Tibial nerve (tissue), 4 donors: Measurements from ENCODE around the gene CLN3. TPM values are rescaled to one million over a fixed set of nuclear protein-coding genes. Genes with fewer than 3 reads are reported as not detected.

Source experiments
- DNase-seq, 2 donors: peaks; one replicate each; pipeline ENCODE4 v3.0.0-alpha.2; 2019; ENCODE audit warnings: low spot score in 2 of 2
- H3K27ac ChIP-seq, 4 donors: fragments of 200-600 bp; sonication (generic) in 3 of 4; one replicate each; pipeline ENCODE4 v1.5.1; 2017 to 2019; ENCODE audit warnings: mild to moderate bottlenecking in 1 of 4
- H3K27me3 ChIP-seq, 2 donors: fragments of 200-600 bp; sonication (generic) in 1 of 2; one replicate each; pipeline versions ENCODE4 v1.5.1 to v1.6.0; 2017 to 2019
- H3K36me3 ChIP-seq, 3 donors: fragments of 200-600 bp; sonication (generic); one replicate each; pipeline ENCODE4 v1.5.1; 2018 to 2019
- H3K4me1 ChIP-seq, 4 donors: fragments of 200-600 bp; sonication (generic) in 3 of 4; one replicate each; pipeline ENCODE4 v1.5.1; 2017 to 2019
- H3K4me3 ChIP-seq, 4 donors: fragments of 200-600 bp; sonication (generic) in 3 of 4; one replicate each; pipeline ENCODE4 v1.5.1; 2017 to 2019; ENCODE audit warnings: mild to moderate bottlenecking in 1 of 4, moderate library complexity in 1 of 4
- H3K9me3 ChIP-seq, 4 donors: fragments of 200-600 bp; sonication (generic) in 3 of 4; one replicate each; pipeline ENCODE4 v1.5.1; 2017 to 2019
- EP300 ChIP-seq, 2 donors: sonication (generic); formaldehyde crosslinking; IDR thresholded peaks; one replicate each; pipeline ENCODE4 v1.6.1; 2017; ENCODE audit warnings: antibody characterized with exemption in 2 of 2, mild to moderate bottlenecking in 1 of 2
- POLR2A ChIP-seq, 2 donors: fragments of 450-650 bp; IDR thresholded peaks; one replicate each; pipeline ENCODE4 v1.6.1; 2017; ENCODE audit warnings: antibody characterized with exemption in 2 of 2, mild to moderate bottlenecking in 2 of 2, moderate library complexity in 2 of 2
- WGBS, 2 donors: methylation state at CpG; one replicate each; pipeline ENCODE4 v1.1.5; 2018; 5-methylcytosine and 5-hydroxymethylcytosine counted together
- total RNA-seq, 4 donors: library from RNA; depleted of rRNA; stranded (reverse); fragments of >200 nt; gene quantifications; one replicate each; pipeline ENCODE4 v1.1.0, GENCODE V29; 2016
- TF ChIP-seq, protein P1 (sequence below), 5 experiments: fragments of 200-600 bp in 3 of 5; fragments of 450-650 bp in 2 of 5; sonication (generic) in 3 of 5; IDR thresholded peaks; one replicate each; pipeline ENCODE4 v1.5.1; 2016 to 2019; ENCODE audit warnings: antibody characterized with exemption in 5 of 5, mild to moderate bottlenecking in 3 of 5, moderate library complexity in 2 of 5

The CLN3 gene
- total RNA-seq, 4 donors from 2014 or later = 25.8 to 45.1 (median 29.7) TPM

DNA sequence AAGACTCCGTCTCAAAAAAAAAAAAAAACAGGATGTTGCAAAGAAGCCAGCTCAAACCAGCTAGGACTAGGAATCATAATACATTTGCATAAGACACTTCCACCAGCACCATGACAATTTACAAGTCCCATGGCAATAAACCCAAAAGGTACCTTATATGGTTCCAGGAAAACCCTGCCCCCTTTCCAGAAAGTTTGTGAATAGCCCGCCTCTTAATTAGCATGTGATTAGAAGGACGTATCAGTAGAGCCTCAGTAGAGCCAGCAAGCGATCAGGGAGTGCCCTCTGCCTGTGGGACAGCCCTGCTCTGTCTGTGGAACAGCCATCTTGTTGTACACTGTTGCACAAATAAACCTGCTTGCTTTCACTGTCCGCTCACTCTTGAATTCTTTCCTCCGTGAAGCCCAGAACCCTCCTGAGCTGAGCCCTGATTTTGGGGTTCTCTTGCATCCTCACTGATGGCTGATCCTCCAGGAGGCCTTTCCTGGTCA is 32.9 kb upstream of the CLN3 start:
- no peak for DNase-seq
- no peaks in the 10 kb centered on the region for H3K9me3 ChIP-seq
- TF ChIP-seq POLR2A (IDR thresholded peaks at IDR 0.05) (no peak), EP300 (IDR thresholded peaks at IDR 0.05) (no peak)
- TF ChIP-seq, protein P1, sequence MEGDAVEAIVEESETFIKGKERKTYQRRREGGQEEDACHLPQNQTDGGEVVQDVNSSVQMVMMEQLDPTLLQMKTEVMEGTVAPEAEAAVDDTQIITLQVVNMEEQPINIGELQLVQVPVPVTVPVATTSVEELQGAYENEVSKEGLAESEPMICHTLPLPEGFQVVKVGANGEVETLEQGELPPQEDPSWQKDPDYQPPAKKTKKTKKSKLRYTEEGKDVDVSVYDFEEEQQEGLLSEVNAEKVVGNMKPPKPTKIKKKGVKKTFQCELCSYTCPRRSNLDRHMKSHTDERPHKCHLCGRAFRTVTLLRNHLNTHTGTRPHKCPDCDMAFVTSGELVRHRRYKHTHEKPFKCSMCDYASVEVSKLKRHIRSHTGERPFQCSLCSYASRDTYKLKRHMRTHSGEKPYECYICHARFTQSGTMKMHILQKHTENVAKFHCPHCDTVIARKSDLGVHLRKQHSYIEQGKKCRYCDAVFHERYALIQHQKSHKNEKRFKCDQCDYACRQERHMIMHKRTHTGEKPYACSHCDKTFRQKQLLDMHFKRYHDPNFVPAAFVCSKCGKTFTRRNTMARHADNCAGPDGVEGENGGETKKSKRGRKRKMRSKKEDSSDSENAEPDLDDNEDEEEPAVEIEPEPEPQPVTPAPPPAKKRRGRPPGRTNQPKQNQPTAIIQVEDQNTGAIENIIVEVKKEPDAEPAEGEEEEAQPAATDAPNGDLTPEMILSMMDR (IDR thresholded peaks at IDR 0.05) = no peak
- no peak overlapping the region for H3K27ac ChIP-seq
- no peaks in the 10 kb centered on the region for H3K27me3 ChIP-seq
- no peak overlapping the region for H3K4me3 ChIP-seq
- H3K36me3 ChIP-seq = no peaks in the 10 kb centered on the region
- 66 to 67% methylated on average over 6 of the region's 6 CpGs for WGBS, 2 donors
- H3K4me1 ChIP-seq = peaks cover 0 to 9% (median 0%) of the 10 kb centered on the region in 4 donors

DNA sequence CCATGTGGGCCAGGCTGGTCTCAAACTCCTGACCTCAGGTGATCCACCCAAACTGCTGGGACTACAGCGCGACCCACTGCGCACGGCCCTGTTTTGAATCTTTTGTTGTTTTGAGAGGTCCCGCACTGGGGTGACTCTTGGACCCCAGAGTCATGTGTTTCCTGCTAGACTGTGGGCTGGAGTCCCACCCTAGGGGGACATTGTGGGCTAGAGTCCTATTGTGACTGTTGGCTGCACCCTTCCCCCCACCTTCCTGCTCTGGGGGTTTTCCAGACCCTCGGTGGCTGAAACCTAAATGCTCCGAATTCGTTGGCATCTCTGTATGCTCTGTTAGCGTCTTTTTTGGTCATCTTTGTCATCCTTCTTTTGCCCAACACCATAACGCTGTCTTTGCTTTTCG is 30.9 kb upstream of the CLN3 start:
- WGBS, 2 donors = 79 to 85% methylated on average over 11 of the region's 11 CpGs

DNA sequence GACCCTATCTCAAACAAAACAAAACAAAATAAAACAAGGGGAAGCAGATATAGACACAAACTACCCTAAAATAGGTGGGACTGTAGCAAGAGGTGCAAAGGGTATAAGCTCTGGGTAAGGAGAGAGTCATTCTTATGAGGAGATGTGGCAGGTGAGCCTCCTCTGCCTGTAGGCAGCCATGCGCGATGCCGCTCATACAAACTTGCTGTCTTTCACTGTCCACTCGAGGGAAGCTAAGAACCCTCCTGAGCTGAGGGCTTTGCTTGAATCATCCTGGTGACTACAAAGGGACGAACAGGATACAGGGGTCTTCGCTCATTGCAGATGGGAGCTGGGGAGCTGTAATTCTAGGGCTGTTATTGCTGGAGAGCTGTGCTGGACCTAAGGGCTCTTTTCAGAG is 29.6 kb upstream of the CLN3 start:
- peaks cover 0 to 4% (median 0%) of the 10 kb centered on the region in 4 donors for H3K4me1 ChIP-seq
- no peak overlapping the region for H3K27ac ChIP-seq
- no peak for DNase-seq
- no peaks in the 10 kb centered on the region for H3K27me3 ChIP-seq
- whole genome bisulfite sequencing, 2 donors = 84 to 93% methylated on average over 6 of the region's 6 CpGs
- no peak overlapping the region for H3K4me3 ChIP-seq
- no peaks in the 10 kb centered on the region for H3K36me3 ChIP-seq
- TF ChIP-seq, protein P1 (IDR thresholded peaks at IDR 0.05) = no peak
- no peak for TF ChIP-seq EP300 (IDR thresholded peaks at IDR 0.05)
- TF ChIP-seq POLR2A (IDR thresholded peaks at IDR 0.05) = no peak
- H3K9me3 ChIP-seq = no peaks in the 10 kb centered on the region

More for the DNA sequence above, 30.9 kb upstream of the CLN3 start:
- peaks cover 0 to 4% (median 0%) of the 10 kb centered on the region in 4 donors for H3K4me1 ChIP-seq
- H3K9me3 ChIP-seq = no peaks in the 10 kb centered on the region
- no peak overlapping the region for H3K4me3 ChIP-seq
- DNase-seq = no peak
- no peaks in the 10 kb centered on the region for H3K36me3 ChIP-seq
- no peak overlapping the region for H3K27ac ChIP-seq
- TF ChIP-seq EP300 (IDR thresholded peaks at IDR 0.05) = no peak
- TF ChIP-seq POLR2A (IDR thresholded peaks at IDR 0.05) = no peak
- TF ChIP-seq, protein P1 (IDR thresholded peaks at IDR 0.05) = no peak
- no peaks in the 10 kb centered on the region for H3K27me3 ChIP-seq

DNA sequence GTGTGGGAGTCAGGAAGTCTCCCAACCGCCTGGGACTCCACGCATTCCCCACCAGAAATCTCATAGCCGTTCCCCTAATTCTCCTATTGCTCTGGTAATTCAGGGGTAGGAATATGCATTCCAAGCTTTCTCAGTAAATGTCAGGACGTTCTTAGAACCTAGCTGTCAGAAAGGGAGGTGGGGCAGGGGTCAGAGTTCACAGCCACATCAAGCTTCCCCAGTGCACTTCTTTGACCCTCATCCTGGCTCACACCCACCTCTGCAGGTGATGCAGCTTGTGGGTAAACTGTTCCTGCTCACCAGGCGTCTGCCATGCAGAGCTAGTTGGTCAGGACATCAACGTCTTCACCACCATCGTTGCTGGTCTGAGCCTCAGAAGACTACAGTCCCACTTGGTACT is 28.8 kb upstream of the CLN3 start:
- peaks cover 0 to 4% (median 0%) of the 10 kb centered on the region in 4 donors for H3K4me1 ChIP-seq
- H3K36me3 ChIP-seq = no peaks in the 10 kb centered on the region
- no peak overlapping the region for H3K4me3 ChIP-seq
- H3K27me3 ChIP-seq = no peaks in the 10 kb centered on the region
- H3K9me3 ChIP-seq = no peaks in the 10 kb centered on the region
- DNase-seq = no peak
- TF ChIP-seq, protein P1 (IDR thresholded peaks at IDR 0.05) = no peak
- TF ChIP-seq POLR2A (IDR thresholded peaks at IDR 0.05) (no peak), EP300 (IDR thresholded peaks at IDR 0.05) (no peak)
- no peak overlapping the region for H3K27ac ChIP-seq
- 67 to 70% methylated on average over 7 of the region's 7 CpGs for WGBS, 2 donors

DNA sequence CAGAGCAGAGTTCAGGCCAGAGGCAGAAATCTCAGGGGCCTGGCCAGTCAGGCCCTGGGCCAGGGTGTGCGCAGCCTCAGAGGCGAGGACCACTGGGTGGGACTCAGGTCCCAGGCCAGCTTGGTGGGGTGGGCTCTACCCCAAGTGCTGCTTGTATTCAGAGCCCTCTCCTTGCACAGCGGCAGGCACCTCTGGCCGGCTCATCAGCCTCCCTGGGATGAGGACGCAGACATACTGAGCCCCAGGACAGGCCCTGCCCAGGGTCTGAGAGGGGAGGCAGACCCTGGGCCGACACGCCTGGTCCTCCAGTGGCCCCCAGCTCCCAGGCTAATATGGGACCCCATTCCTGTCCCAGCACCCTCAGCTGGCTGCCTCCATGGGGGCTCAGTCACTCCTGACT is 22.4 kb upstream of the CLN3 start:
- H3K36me3 ChIP-seq = no peaks in the 10 kb centered on the region
- H3K27me3 ChIP-seq = no peaks in the 10 kb centered on the region
- no peak for TF ChIP-seq EP300 (IDR thresholded peaks at IDR 0.05)
- TF ChIP-seq, protein P1 (IDR thresholded peaks at IDR 0.05) = no peak
- no peak for TF ChIP-seq POLR2A (IDR thresholded peaks at IDR 0.05)
- WGBS, 2 donors = 72 to 77% methylated on average over 2 to 4 of the region's 7 CpGs
- H3K4me1 ChIP-seq = no peaks in the 10 kb centered on the region
- H3K4me3 ChIP-seq = no peak overlapping the region
- DNase-seq = no peak
- no peaks in the 10 kb centered on the region for H3K9me3 ChIP-seq
- no peak overlapping the region for H3K27ac ChIP-seq
